TTC549 (cell line): ENCODE measurements around the gene PTPRM.

Experiments
- FAIRE-seq: peaks from 2 replicates; lab custom pipeline; 2012; peaks lifted over from hg19 to GRCh38; lab: Jason Lieb, UNC

The PTPRM gene

GRCh38 chr18:8448130-8448529, 881.0 kb downstream of the PTPRM start:
- no peak for FAIRE-seq

- no peak for FAIRE-seq
Measured at GRCh38 chr18:8450013-8450412, 882.9 kb downstream of the PTPRM start.

GRCh38 chr18:8450898-8451665, 884.0 kb downstream of the PTPRM start:
- no peak for FAIRE-seq

GRCh38 chr18:8453528-8453927, 886.4 kb downstream of the PTPRM start:
- no peak for FAIRE-seq

- FAIRE-seq, result no peak
Measured at GRCh38 chr18:8454136-8454535, 887.0 kb downstream of the PTPRM start.

GRCh38 chr18:8455661-8456614, 888.8 kb downstream of the PTPRM start:
- no peak for FAIRE-seq
